COLO668 (cell line): Measurements from ENCODE around the gene FHIT.

Experiments used
- DNase-seq: peaks from one replicate; lab custom pipeline; 2025; ENCODE audit not compliant: unreplicated experiment; lab: John Stamatoyannopoulos, UW

The FHIT gene

DNA sequence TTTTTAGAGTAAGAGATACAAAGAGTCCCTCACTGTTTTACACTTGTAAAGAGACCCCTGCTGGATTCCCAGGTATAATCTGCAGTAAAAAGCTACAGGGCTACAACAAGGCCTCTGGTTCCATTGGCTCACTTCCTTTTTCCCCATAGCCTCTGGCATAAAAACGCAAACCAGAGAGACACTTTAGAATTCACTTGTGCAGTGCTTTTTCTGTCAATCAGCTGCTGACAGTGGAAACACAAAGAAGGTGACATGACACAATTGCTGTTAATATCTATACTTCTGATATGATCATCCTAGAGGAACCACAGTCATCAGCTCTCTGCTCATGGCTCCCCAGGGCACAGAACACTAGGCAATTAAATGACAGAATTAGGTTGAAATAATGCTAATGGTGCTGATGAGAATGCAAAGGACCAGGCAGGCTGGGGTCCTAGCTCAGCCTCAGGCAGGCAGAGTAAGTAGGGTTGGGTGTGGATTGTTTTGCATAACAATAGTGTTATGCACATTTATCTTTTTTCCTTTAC lies 1533.5 kb downstream of the FHIT start:
- DNase-seq, result no peak

DNA sequence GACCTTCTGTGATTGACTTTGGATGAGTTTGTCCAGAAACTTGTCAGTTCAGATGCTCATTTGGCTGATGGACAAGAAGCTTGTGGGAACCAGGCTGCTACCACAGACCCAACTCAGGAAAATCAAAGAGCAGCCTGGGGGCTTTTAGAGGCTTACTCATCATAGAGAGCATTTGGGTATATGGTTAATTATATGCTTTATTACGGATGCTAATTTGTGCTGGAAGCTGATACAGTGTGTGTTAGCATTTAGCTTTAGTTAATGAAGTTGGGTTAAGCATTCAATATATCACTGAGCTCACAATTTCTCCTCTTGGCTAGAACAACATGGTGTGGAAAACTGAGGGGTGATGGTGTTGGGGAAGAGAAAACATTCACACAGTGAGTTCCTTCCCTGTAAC lies 1537.2 kb downstream of the FHIT start:
- DNase-seq, result no peak

DNA sequence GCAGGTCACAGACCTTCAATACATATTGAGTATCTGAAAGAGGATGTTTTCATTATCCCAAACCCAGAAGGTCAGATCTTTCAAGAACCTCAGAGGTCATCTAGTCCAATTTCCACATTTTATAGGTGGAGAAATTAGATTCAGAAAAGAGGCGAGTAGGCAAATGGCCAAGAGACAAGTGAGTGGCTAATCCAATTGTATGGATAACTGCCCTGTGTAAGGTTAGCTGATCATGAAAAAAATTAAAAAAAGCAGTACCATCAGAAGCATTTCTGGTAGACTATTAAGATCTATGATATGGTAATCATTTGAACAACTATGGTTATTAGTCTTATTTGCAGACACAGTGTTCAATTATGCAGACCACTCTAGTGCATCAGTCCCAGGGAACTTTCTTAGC lies 1540.7 kb downstream of the FHIT start:
- no peak for DNase-seq

DNA sequence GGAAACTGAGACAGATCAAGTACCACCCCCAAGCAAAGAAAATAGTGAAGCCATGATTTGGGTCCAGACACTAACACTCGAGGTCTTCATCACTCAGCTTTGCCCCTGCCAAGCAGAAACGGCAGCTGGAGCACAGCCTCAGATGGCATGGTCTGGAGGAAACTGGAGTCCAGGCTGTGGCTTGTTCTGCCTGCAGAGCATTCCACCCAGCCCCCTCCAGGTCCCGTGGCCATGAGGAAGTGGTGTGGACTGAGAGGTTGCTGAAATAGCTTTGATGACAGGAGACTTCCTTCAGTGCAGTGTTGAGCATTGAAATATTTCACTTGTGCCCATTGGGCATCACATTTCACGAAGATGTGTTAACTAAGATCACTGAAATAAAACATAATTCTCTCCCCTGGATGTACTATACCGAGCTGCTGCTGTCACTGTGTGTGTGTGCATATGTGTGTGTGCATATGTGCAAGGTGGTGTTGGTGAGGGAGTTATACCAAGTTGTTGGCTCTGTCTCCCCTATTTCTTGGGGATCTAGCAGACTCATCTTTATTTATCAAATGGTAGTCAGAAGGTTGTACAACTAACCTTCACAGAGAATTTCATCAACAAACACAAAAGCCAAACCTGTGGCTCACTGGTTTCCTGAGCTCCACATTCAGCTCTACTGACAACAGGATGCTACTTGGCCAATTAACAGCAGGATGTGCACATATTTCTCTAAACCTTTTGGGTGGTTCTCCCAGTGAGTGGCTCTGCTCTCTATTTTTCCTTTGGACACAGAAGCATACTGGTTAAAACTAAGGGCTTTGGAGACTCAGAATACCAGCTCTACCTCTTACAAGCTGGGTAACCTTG lies 1541.3 kb downstream of the FHIT start:
- DNase-seq, result no peak

DNA sequence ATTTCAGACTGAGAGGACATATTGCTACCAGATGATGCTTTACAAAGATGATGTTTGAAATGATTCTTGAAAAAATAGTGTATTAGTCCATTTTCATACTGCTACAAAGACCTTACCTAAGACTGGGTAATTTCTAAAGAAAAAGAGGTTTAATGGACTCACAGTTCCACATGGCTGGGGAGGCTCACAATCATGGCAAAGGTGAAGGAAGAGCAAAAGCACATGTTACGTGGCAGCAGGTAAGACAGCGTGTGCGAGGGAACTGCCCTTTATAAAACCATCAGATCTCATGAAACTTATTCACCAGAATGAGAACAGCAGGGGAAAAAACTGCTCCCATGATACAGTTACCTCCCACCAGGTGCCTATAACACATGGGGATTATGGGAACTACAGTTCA lies 1543.0 kb downstream of the FHIT start:
- no peak for DNase-seq

DNA sequence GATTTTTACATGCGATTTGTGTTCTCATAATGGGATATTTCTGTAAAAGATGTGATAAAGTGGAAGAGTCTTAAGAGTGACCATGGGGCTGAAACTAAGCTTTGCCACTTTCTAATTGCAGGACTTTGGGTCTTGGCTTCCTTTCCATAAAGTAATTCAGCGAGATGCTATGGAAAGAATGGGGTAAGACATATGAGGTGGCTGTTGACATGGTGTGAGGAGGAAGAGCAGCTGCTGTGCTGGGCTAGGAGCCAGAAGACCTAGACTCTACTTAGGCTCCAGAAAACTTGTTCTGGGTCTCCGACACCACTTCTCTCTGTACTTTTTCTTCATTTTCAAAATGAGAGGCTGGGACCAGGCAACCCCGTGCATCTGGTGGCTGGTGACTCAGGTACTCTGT lies 1547.0 kb downstream of the FHIT start:
- no peak for DNase-seq

DNA sequence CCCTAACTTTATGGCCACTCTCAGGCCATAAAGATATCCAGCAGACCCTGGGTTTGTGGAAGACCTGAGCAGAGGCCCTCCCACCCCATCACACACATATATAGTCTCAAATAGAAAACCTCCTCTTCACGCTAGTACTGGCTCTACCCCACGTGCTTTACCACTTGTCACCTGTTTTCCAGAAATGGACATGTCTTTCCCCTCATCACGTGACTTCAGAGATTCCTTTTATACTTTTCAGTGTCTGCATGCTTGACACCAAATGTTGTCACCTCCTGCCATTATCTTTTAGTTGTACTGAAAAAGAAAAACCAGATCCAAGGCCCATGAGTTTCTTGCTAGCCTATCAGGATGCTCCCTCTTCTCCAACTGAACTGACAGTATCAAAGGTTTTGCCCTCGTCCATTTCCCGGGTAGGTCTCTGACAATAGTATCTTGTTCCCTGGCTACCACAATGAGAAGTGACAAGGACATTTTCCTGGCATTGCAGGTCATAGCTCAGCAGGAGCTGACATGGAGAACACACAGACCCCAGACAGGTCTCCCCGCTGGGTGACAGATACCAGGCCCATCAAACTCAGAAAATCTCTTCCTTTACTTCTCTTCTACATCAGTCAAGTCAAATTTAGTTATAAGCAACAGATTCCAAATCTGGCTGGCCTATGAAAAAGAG lies 1551.5 kb downstream of the FHIT start:
- no peak for DNase-seq
